OCI-LY7 (cell line): ENCODE results near the gene AARS1. TPM values are rescaled to one million over a fixed set of nuclear protein-coding genes. Genes with fewer than 3 reads are reported as not detected.

ENCODE experiments used
- small RNA-seq: library from RNA; depleted of rRNA; stranded (forward); fragments of <200 nt; gene quantifications from one replicate; pipeline ENCODE3, GENCODE V24; 2014
- total RNA-seq, 2 experiments: library from RNA; depleted of rRNA in 1 of 2; stranded (reverse); fragments of >200 nt in 1 of 2; shearing (Covaris generic) in 1 of 2; gene quantifications; 2 replicates each; pipeline ENCODE4 v1.2.3, GENCODE V29; 2014 to 2022

AARS1 gene
- total RNA-seq, 2 experiments from 2014 or later = 182 to 259 TPM

Small RNA genes lying within 50 kb of the gene (small RNA-seq; reads per million reads assigned to genes)
- not detected for gene AC009060.2
- not detected for gene RN7SL279P

Other genes with a start within 250 kb of the AARS1 start
- 20.4 and 28.5 TPM in 2 replicates for gene PDPR, start 175.2 kb downstream of the AARS1 start, total RNA-seq (2014; rRNA removed; shearing (Covaris generic))
- gene PDPR, start 175.2 kb downstream of the AARS1 start, total RNA-seq (2022) = 34.0 and 34.4 TPM in 2 replicates
- 0.05 TPM in 1 of 2 replicates, not detected in the other for gene CLEC18C, start 115.7 kb downstream of the AARS1 start, total RNA-seq (2014; rRNA removed; shearing (Covaris generic))
- not detected in 2 replicates for gene CLEC18C, start 115.7 kb downstream of the AARS1 start, total RNA-seq (2022)
- gene EXOSC6, start 37.6 kb downstream of the AARS1 start, total RNA-seq (2014; rRNA removed; shearing (Covaris generic)) = 30.8 and 36.8 TPM in 2 replicates
- gene EXOSC6, start 37.6 kb downstream of the AARS1 start, total RNA-seq (2022) = 36.1 and 36.3 TPM in 2 replicates
- 18.7 and 22.4 TPM in 2 replicates for gene DDX19B, start 9.7 kb upstream of the AARS1 start, total RNA-seq (2014; rRNA removed; shearing (Covaris generic))
- 20.7 and 22.8 TPM in 2 replicates for gene DDX19B, start 9.7 kb upstream of the AARS1 start, total RNA-seq (2022)
- gene DDX19A, start 57.4 kb upstream of the AARS1 start, total RNA-seq (2014; rRNA removed; shearing (Covaris generic)) = 50.3 and 51.6 TPM in 2 replicates
- gene DDX19A, start 57.4 kb upstream of the AARS1 start, total RNA-seq (2022) = 40.2 and 41.5 TPM in 2 replicates
- gene ST3GAL2, start 149.6 kb upstream of the AARS1 start, total RNA-seq (2014; rRNA removed; shearing (Covaris generic)) = 42.6 and 44.6 TPM in 2 replicates
- 48.5 and 61.0 TPM in 2 replicates for gene ST3GAL2, start 149.6 kb upstream of the AARS1 start, total RNA-seq (2022)
- gene FCSK, start 165.1 kb upstream of the AARS1 start, total RNA-seq (2014; rRNA removed; shearing (Covaris generic)) = 6.8 and 7.4 TPM in 2 replicates
- gene FCSK, start 165.1 kb upstream of the AARS1 start, total RNA-seq (2022) = 14.2 and 14.3 TPM in 2 replicates
- 41.9 and 48.8 TPM in 2 replicates for gene COG4, start 234.0 kb upstream of the AARS1 start, total RNA-seq (2014; rRNA removed; shearing (Covaris generic))
- gene COG4, start 234.0 kb upstream of the AARS1 start, total RNA-seq (2022) = 91.6 and 100 TPM in 2 replicates
- gene SF3B3, start 234.3 kb upstream of the AARS1 start, total RNA-seq (2014; rRNA removed; shearing (Covaris generic)) = 140 and 195 TPM in 2 replicates
- 406 and 441 TPM in 2 replicates for gene SF3B3, start 234.3 kb upstream of the AARS1 start, total RNA-seq (2022)